CD8-positive, alpha-beta memory T cell (primary cell): ENCODE results near the gene KLHL18. TPM values are rescaled to one million over a fixed set of nuclear protein-coding genes. Genes with fewer than 3 reads are reported as not detected.

ENCODE experiments used
- CTCF ChIA-PET: fragments of 350-600 bp; sonication (Branson Sonifier 250); formaldehyde crosslinking; loops from one replicate; lab custom pipeline; 2021; ENCODE audit warnings: antibody characterized with exemption; lab: Charles Lee
- POLR2A ChIA-PET: fragments of 350-600 bp; sonication (Branson Sonifier 250); formaldehyde crosslinking; loops from one replicate; lab custom pipeline; 2021; ENCODE audit warnings: antibody characterized with exemption; lab: Charles Lee
- DNase-seq, 5 donors: peaks; one replicate each; pipeline versions ENCODE4 v3.0.0 to v3.0.0-alpha.2; 2020 to 2022; ENCODE audit warnings: mixed read lengths in 1 of 5
- H3K27ac ChIP-seq: one replicate; pipeline ENCODE4 v1.7.0; 2013; ENCODE audit warnings: low read depth, mild to moderate bottlenecking, low read length, moderate library complexity
- H3K27me3 ChIP-seq: 2 replicates; pipeline ENCODE4 v1.7.0; 2013; ENCODE audit warnings: low read length, mild to moderate bottlenecking; ENCODE audit not compliant: insufficient read depth, poor library complexity, severe bottlenecking
- H3K36me3 ChIP-seq: 2 replicates; pipeline ENCODE4 v1.7.0; 2013; ENCODE audit warnings: mild to moderate bottlenecking, low read length, moderate library complexity; ENCODE audit not compliant: insufficient read depth
- H3K4me1 ChIP-seq: 2 replicates; pipeline ENCODE4 v1.7.0; 2013; ENCODE audit warnings: mild to moderate bottlenecking, low read length, moderate library complexity; ENCODE audit not compliant: insufficient read depth
- H3K4me3 ChIP-seq: 2 replicates; pipeline ENCODE4 v1.7.0; 2013; ENCODE audit warnings: mild to moderate bottlenecking, low read length
- H3K9me3 ChIP-seq: 2 replicates; pipeline ENCODE4 v1.7.0; 2013; ENCODE audit warnings: mild to moderate bottlenecking, low read length
- H3K27ac Mint-ChIP-seq, 8 donors: one replicate each; pipeline ENCODE4 v1.8.0; 2020 to 2021; ENCODE audit warnings: mixed read lengths in 8 of 8, mild to moderate bottlenecking in 6 of 8, inconsistent platforms in 3 of 8, moderate library complexity in 3 of 8
- H3K27me3 Mint-ChIP-seq, 2 donors: one replicate each; pipeline ENCODE4 v1.8.0; 2020 to 2021; ENCODE audit warnings: mixed read lengths in 2 of 2, mild to moderate bottlenecking in 1 of 2, moderate library complexity in 1 of 2
- H3K36me3 Mint-ChIP-seq, 3 donors: one replicate each; pipeline ENCODE4 v1.8.0; 2020 to 2021; ENCODE audit warnings: mixed read lengths in 3 of 3, inconsistent platforms in 1 of 3, mild to moderate bottlenecking in 1 of 3
- H3K4me1 Mint-ChIP-seq, 3 donors: one replicate each; pipeline ENCODE4 v1.8.0; 2020 to 2021; ENCODE audit warnings: mixed read lengths in 3 of 3, inconsistent platforms in 1 of 3, mild to moderate bottlenecking in 1 of 3
- H3K4me3 Mint-ChIP-seq, 7 donors: one replicate each; pipeline ENCODE4 v1.8.0; 2020 to 2021; ENCODE audit warnings: mixed read lengths in 7 of 7, mild to moderate bottlenecking in 6 of 7, moderate library complexity in 4 of 7, inconsistent platforms in 2 of 7
- H3K9me3 Mint-ChIP-seq, 5 donors: one replicate each; pipeline ENCODE4 v1.8.0; 2020 to 2022; ENCODE audit warnings: mixed read lengths in 5 of 5, mild to moderate bottlenecking in 3 of 5, moderate library complexity in 2 of 5, inconsistent platforms in 1 of 5
- polyA plus RNA-seq: library from polyadenylated mRNA; unstranded; fragments of 300-500 nt; fragmentation: Illumina TruSeq; gene quantifications from one replicate; pipeline ENCODE4 v1.2.3, GENCODE V29; 2021
- total RNA-seq, 2 experiments: library from RNA; stranded (reverse); gene quantifications; one replicate each; pipeline ENCODE4 v1.2.3, GENCODE V29; 2021

The KLHL18 gene
- total and polyA plus RNA-seq, 3 experiments from 2014 or later, result 14.2 to 46.8 (median 44.5) TPM

DNA sequence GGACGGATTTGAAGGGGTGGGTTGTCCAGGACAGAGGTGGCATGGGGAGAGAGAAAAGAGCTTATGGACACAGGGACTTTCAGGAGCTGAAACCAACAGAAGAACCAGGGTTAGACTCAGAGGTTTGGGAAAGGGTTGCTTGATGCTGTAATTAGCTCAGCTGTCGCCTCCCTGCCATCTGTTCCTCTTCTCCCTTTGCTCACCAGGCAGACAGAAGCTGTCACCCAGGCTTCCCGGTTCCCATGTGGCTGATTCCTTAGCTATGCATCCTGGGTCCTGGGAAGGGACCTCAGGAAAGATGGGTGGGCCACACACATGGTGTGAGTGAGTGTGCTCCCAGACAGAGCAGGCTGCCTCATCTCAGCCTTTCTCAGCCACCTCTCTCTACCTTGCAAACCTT lies 112.1 kb downstream of the KLHL18 start:
- peaks cover 0 to 57% (median 8%) of the 10 kb centered on the region in 3 donors for H3K36me3 Mint-ChIP-seq
- ChIA-PET CTCF (no interaction called here), POLR2A (no interaction called here)
- Histone ChIP-seq H3K4me3 (no peak overlapping the region), H3K36me3 (peaks cover 15% of the 10 kb centered on the region), H3K27me3 (no peaks in the 10 kb centered on the region), H3K9me3 (no peaks in the 10 kb centered on the region), H3K27ac (no peak overlapping the region), H3K4me1 (peaks cover 8% of the 10 kb centered on the region)
- H3K4me3 Mint-ChIP-seq, result no peak overlapping the region
- no peak for DNase-seq
- H3K9me3 Mint-ChIP-seq, result no peaks in the 10 kb centered on the region
- peak overlapping the region in 7 of 8 donors; percentile 6 to 92 (median 63) for H3K27ac Mint-ChIP-seq
- H3K4me1 Mint-ChIP-seq, result peaks cover 25 to 56% (median 41%) of the 10 kb centered on the region in 3 donors
- H3K27me3 Mint-ChIP-seq, result no peaks in the 10 kb centered on the region

Other genes with a start within 250 kb of the KLHL18 start
- 10 to 100 TPM; 32.4 to 32.8 TPM for gene SETD2, start 118.8 kb upstream of the KLHL18 start, total RNA-seq
- 30.2 TPM for gene SETD2, start 118.8 kb upstream of the KLHL18 start, polyA plus RNA-seq
- gene KIF9, start 145 bp upstream of the KLHL18 start, total RNA-seq, result 1 to 10 TPM; 5.8 to 7.2 TPM
- 7.6 TPM for gene KIF9, start 145 bp upstream of the KLHL18 start, polyA plus RNA-seq
- 10 to 100 TPM; 30.5 to 36.1 TPM for gene PTPN23, start 98.1 kb downstream of the KLHL18 start, total RNA-seq
- gene PTPN23, start 98.1 kb downstream of the KLHL18 start, polyA plus RNA-seq, result 4.4 TPM
- 10 to 100 TPM; 66.4 to 73.4 TPM for gene SCAP, start 193.0 kb downstream of the KLHL18 start, total RNA-seq
- gene SCAP, start 193.0 kb downstream of the KLHL18 start, polyA plus RNA-seq, result 60.3 TPM
- gene ELP6, start 230.8 kb downstream of the KLHL18 start, total RNA-seq, result 10 to 100 TPM; 45.7 to 47.1 TPM
- 33.8 TPM for gene ELP6, start 230.8 kb downstream of the KLHL18 start, polyA plus RNA-seq